NCI-H748 treated with DMSO at 0.1 percent for 48 hours (cell line): ENCODE data around the gene OMP.
"Not testable (repeated sequence)": the region's sequence is repeated elsewhere in the genome, so short reads cannot be mapped to it uniquely, and the experiment has no call there.

Source experiments
- DNase-seq: peaks from one replicate; lab custom pipeline; 2025; lab: John Stamatoyannopoulos, UW

The OMP gene

GRCh38 chr11:77086521-77087472 lies 15.8 kb upstream of the OMP start:
- DNase-seq = no peak

- DNase-seq = no peak
Observed at GRCh38 chr11:77087723-77088225, 14.9 kb upstream of the OMP start.

GRCh38 chr11:77088236-77089003 lies 14.2 kb upstream of the OMP start:
- no peak for DNase-seq

GRCh38 chr11:77089004-77089545 lies 13.6 kb upstream of the OMP start:
- DNase-seq = no peak

GRCh38 chr11:77090046-77090372 lies 12.6 kb upstream of the OMP start:
- DNase-seq = no peak

- DNase-seq = no peak
Observed at GRCh38 chr11:77090373-77091111, 12.1 kb upstream of the OMP start.

- peak; percentile 29 for DNase-seq
Observed at GRCh38 chr11:77091146-77091940, 11.3 kb upstream of the OMP start.

GRCh38 chr11:77092382-77092781 lies 10.3 kb upstream of the OMP start:
- DNase-seq = no peak

- DNase-seq = no peak
Observed at GRCh38 chr11:77093056-77093891, 9.4 kb upstream of the OMP start.

GRCh38 chr11:77093987-77094840 lies 8.4 kb upstream of the OMP start:
- no peak for DNase-seq

- no peak for DNase-seq
Observed at GRCh38 chr11:77094841-77095365, 7.7 kb upstream of the OMP start.

- no peak for DNase-seq
Observed at GRCh38 chr11:77095551-77096490, 6.8 kb upstream of the OMP start.

- DNase-seq = no peak
Observed at GRCh38 chr11:77096591-77097019, 6.0 kb upstream of the OMP start.

- not testable (repeated sequence) for DNase-seq
Observed at GRCh38 chr11:77097180-77097579, 5.5 kb upstream of the OMP start.

GRCh38 chr11:77100166-77101042 lies 2.2 kb upstream of the OMP start:
- no peak for DNase-seq

GRCh38 chr11:77101043-77101537 lies 1.6 kb upstream of the OMP start:
- no peak for DNase-seq

GRCh38 chr11:77103319-77103718 lies 679 bp downstream of the OMP start:
- DNase-seq = no peak
